IMR-90 (cell line): ENCODE measurements around the gene ENDOD1. TPM values are rescaled to one million over a fixed set of nuclear protein-coding genes. Genes with fewer than 3 reads are reported as not detected.

Experiments
- ATAC-seq: fragments of 200-7000 bp; cut with Tn5 transposase; 2 replicates; pipeline ENCODE4 v1.9.1; 2020; ENCODE audit warnings: low read depth, mild to moderate bottlenecking, moderate library complexity
- BruUV-seq: library from RNA; stranded (reverse); fragments of 400-500 nt; replicated peaks from 2 replicates; lab custom pipeline; 2021; lab: Mats Ljungman, UMichigan
- CTCF ChIA-PET: fragments of 300-600 bp; formaldehyde crosslinking; extraction: SDS; loops from one replicate; lab custom pipeline; 2021; ENCODE audit warnings: antibody characterized with exemption; lab: Yijun Ruan, JAX
- POLR2A ChIA-PET: fragments of 300-600 bp; sonication (Branson Sonifier 250); formaldehyde crosslinking; loops from one replicate; lab custom pipeline; 2022; ENCODE audit warnings: antibody characterized with exemption; ENCODE audit not compliant: unreplicated experiment; lab: Charles Lee
- DNase-seq: peaks from one replicate; pipeline ENCODE4 v3.0.0; 2013
- H2AFZ ChIP-seq: replicated peaks from 2 replicates; pipeline ENCODE3; 2013; ENCODE audit warnings: low read length, mild to moderate bottlenecking; ENCODE audit not compliant: poor library complexity
- H2AK5ac ChIP-seq: 2 replicates; pipeline ENCODE4 v1.6.1; 2013; ENCODE audit warnings: low read depth, low read length, inconsistent platforms
- H2AK9ac ChIP-seq: replicated peaks from 2 replicates; pipeline ENCODE3; 2013; ENCODE audit warnings: mild to moderate bottlenecking, low read depth, low read length, moderate library complexity; ENCODE audit not compliant: poor library complexity
- H2BK120ac ChIP-seq: 2 replicates; pipeline ENCODE4 v1.6.1; 2013; ENCODE audit warnings: low read depth, low read length, inconsistent platforms
- H2BK15ac ChIP-seq: 3 replicates; pipeline ENCODE4 v1.6.1; 2013; ENCODE audit warnings: low read depth, low read length, inconsistent platforms
- H2BK20ac ChIP-seq: 2 replicates; pipeline ENCODE4 v1.6.1; 2013; ENCODE audit warnings: low read depth, mild to moderate bottlenecking, inconsistent platforms, low read length, moderate library complexity
- H2BK5ac ChIP-seq: 2 replicates; pipeline ENCODE4 v1.6.1; 2013; ENCODE audit warnings: mild to moderate bottlenecking, low read depth, low read length, inconsistent platforms; ENCODE audit not compliant: poor library complexity, severe bottlenecking
- H3K14ac ChIP-seq: replicated peaks from 2 replicates; pipeline ENCODE4 v1.6.1; 2013; ENCODE audit warnings: low read depth, low read length, inconsistent platforms
- H3K18ac ChIP-seq: 2 replicates; pipeline ENCODE4 v1.6.1; 2013; ENCODE audit warnings: low read depth, low read length, control low read depth
- H3K23ac ChIP-seq: 2 replicates; pipeline ENCODE4 v1.6.1; 2013; ENCODE audit warnings: low read depth, low read length, inconsistent platforms
- H3K27ac ChIP-seq: 2 replicates; pipeline ENCODE4 v1.5.1; 2013; ENCODE audit warnings: mild to moderate bottlenecking, control low read depth, low read length; ENCODE audit not compliant: insufficient read depth
- H3K27me3 ChIP-seq: 2 replicates; pipeline ENCODE4 v1.6.1; 2013; ENCODE audit warnings: low read length; ENCODE audit not compliant: control insufficient read depth, insufficient read depth
- H3K36me3 ChIP-seq: 2 replicates; pipeline ENCODE4 v1.6.1; 2013; ENCODE audit warnings: low read length, mixed read lengths; ENCODE audit not compliant: control insufficient read depth, insufficient read depth
- H3K4ac ChIP-seq: 2 replicates; pipeline ENCODE4 v1.6.1; 2013; ENCODE audit warnings: low read depth, low read length, inconsistent platforms
- H3K4me1 ChIP-seq: 2 replicates; pipeline ENCODE4 v1.6.1; 2013; ENCODE audit warnings: low read length, mixed read lengths; ENCODE audit not compliant: control insufficient read depth, insufficient read depth
- H3K4me2 ChIP-seq: 2 replicates; pipeline ENCODE4 v1.6.1; 2013; ENCODE audit warnings: low read depth, mild to moderate bottlenecking, control low read depth, low read length, moderate library complexity
- H3K4me3 ChIP-seq: 2 replicates; pipeline ENCODE4 v1.5.1; 2013; ENCODE audit warnings: low read depth, mild to moderate bottlenecking, control low read depth, low read length, moderate library complexity; ENCODE audit not compliant: insufficient read depth
- H3K56ac ChIP-seq: 2 replicates; pipeline ENCODE4 v1.6.1; 2013; ENCODE audit warnings: low read length, inconsistent platforms; ENCODE audit not compliant: insufficient read depth; ENCODE audit errors: extremely low read depth
- H3K79me1 ChIP-seq, 2 experiments: 2 replicates each; pipeline ENCODE4 v1.6.1; 2013; ENCODE audit warnings: low read length in 2 of 2, inconsistent platforms in 1 of 2, low read depth in 1 of 2
- H3K9ac ChIP-seq: 2 replicates; pipeline ENCODE4 v1.6.1; 2013; ENCODE audit warnings: low read depth, low read length, control low read depth
- H3K9me1 ChIP-seq: 2 replicates; pipeline ENCODE4 v1.6.1; 2013; ENCODE audit warnings: low read length, inconsistent platforms; ENCODE audit not compliant: insufficient read depth
- H3K9me3 ChIP-seq: 2 replicates; pipeline ENCODE4 v1.6.1; 2013; ENCODE audit warnings: low read length; ENCODE audit not compliant: control insufficient read depth, insufficient read depth
- H4K20me1 ChIP-seq: 2 replicates; pipeline ENCODE4 v1.6.1; 2013; ENCODE audit warnings: low read length, inconsistent platforms; ENCODE audit not compliant: insufficient read depth
- H4K5ac ChIP-seq: 2 replicates; pipeline ENCODE4 v1.6.1; 2013; ENCODE audit warnings: mild to moderate bottlenecking, low read depth, low read length, control low read depth
- H4K8ac ChIP-seq, 2 experiments: 2 replicates each; pipeline ENCODE4 v1.6.1; 2013; ENCODE audit warnings: low read depth in 2 of 2, low read length in 2 of 2, control low read depth in 1 of 2, inconsistent platforms in 1 of 2
- H4K91ac ChIP-seq: 2 replicates; pipeline ENCODE4 v1.6.1; 2013; ENCODE audit warnings: low read depth, low read length, inconsistent platforms; ENCODE audit not compliant: insufficient read depth
- RAD21 ChIP-seq: IDR thresholded peaks from 2 replicates; pipeline ENCODE4 v1.6.1; 2012; ENCODE audit warnings: low read length, improper control_type of control experiment
- RFX5 ChIP-seq: IDR thresholded peaks from 2 replicates; pipeline ENCODE4 v1.8.0; 2012; ENCODE audit warnings: low read depth, mild to moderate bottlenecking, low read length, moderate library complexity
- SMC3 ChIP-seq: fragments of 150-350 bp; IDR thresholded peaks from 2 replicates; pipeline ENCODE4 v1.6.1; 2016; ENCODE audit warnings: low read depth, mild to moderate bottlenecking, antibody characterized with exemption, low read length, moderate library complexity
- WGBS, 2 experiments: methylation state at CpG; one replicate each; pipeline versions ENCODE4 v1.1.5 to v1.1.7; 2013; ENCODE audit warnings: missing lambda C conversion rate in 2 of 2; ENCODE audit not compliant: insufficient read length in 1 of 2; ENCODE audit errors: extremely low coverage in 2 of 2; 5-methylcytosine and 5-hydroxymethylcytosine counted together
- dilution Hi-C: fragments of 300-500 bp; cut with HindIII; formaldehyde crosslinking; loops from one replicate; pipeline ENCODE4 v1.14.3; 2018; ENCODE audit warnings: low sequenced_read_pairs; ENCODE audit not compliant: unreplicated experiment
- in situ Hi-C: fragments of 300-500 bp; cut with MboI; formaldehyde crosslinking; loops from 3 replicates; pipeline ENCODE4 v1.14.3; 2019; ENCODE audit warnings: low sequenced_read_pairs, inconsistent platforms, mixed read lengths
- intact Hi-C: fragments of 100-400 bp; cut with micrococcal nuclease; formaldehyde crosslinking; loops from 2 replicates; pipeline ENCODE4 v1.10.0; 2022
- polyA plus RNA-seq, 3 experiments: library from polyadenylated mRNA; depleted of rRNA; stranded (reverse); fragments of >200 nt; gene quantifications; 2 replicates each; pipeline ENCODE4 v1.2.3, GENCODE V29; 2012; ENCODE audit warnings: low replicate concordance in 1 of 3
- total RNA-seq: library from RNA; depleted of rRNA; stranded (reverse); fragments of >200 nt; gene quantifications from 2 replicates; pipeline ENCODE4 v1.2.3, GENCODE V29; 2012

ENDOD1 gene
- total and polyA plus RNA-seq, 2 of the 4 experiments (the other 2 are of a cell fraction), result 7.0 to 17.6 TPM

GRCh38 chr11:95086151-95086550, 3.5 kb upstream of the ENDOD1 start:
- Histone ChIP-seq H3K79me1 (peaks cover 0 to 5% of the 10 kb centered on the region in 2 experiments; a peak in 1 of 4 replicates), H4K8ac (no peak overlapping the region), H3K27me3 (no peaks in the 10 kb centered on the region; the same call in 1 of the 2 replicates), H2BK20ac (no peak overlapping the region), H3K9ac (no peak overlapping the region), H2BK5ac (no peak overlapping the region), H3K4ac (no peak overlapping the region), H2AK5ac (no peak overlapping the region), H3K4me3 (no peak overlapping the region), H3K56ac (no peak overlapping the region), H4K5ac (no peak overlapping the region), H4K91ac (no peak overlapping the region), H3K9me1 (peaks cover 5% of the 10 kb centered on the region; the same call in 1 of the 2 replicates), H3K36me3 (no peaks in the 10 kb centered on the region), H2AK9ac (peak overlapping the region; percentile 48), H3K18ac (no peak overlapping the region), H2BK15ac (no peak overlapping the region), H3K14ac (no peak overlapping the region), H4K20me1 (no peaks in the 10 kb centered on the region), H3K4me1 (peaks cover 4% of the 10 kb centered on the region; the same call in 1 of the 2 replicates), H3K27ac (no peak overlapping the region), H2BK120ac (no peak overlapping the region), H3K9me3 (no peaks in the 10 kb centered on the region), H2AFZ (no peak overlapping the region), H3K4me2 (no peak overlapping the region), H3K23ac (peak overlapping the region; percentile 24; the same call in 1 of the 2 replicates)
- TF ChIP-seq RFX5 (no peak), SMC3 (no peak), RAD21 (no peak)
- intact Hi-C loops, result no loop called here
- BruUV-seq, result no TSS peak
- ChIA-PET CTCF (no interaction called here), POLR2A (interaction anchor here (0.5 kb wide), 1 partner anchor 672 kb away, joined by 8 read pairs; no protein-coding TSS in a partner anchor)
- ATAC-seq, result no peak
- no peak for DNase-seq
- WGBS, 2 experiments, result 20% methylated on average over 1 of the region's 2 CpGs; no CpG with 5 or more reads in 1 of the 2 experiments
- dilution Hi-C loops, result no loop called here
- in situ Hi-C loops, result no loop called here
